Lower leg skin (tissue), 3 donors: ENCODE measurements around the gene PIWIL4.

ENCODE experiments used
- POLR2A ChIP-seq, 2 donors: fragments of 450-650 bp; IDR thresholded peaks; one replicate each; pipeline ENCODE4 v1.6.1; 2016 to 2017; ENCODE audit warnings: antibody characterized with exemption in 2 of 2, mild to moderate bottlenecking in 1 of 2, moderate library complexity in 1 of 2
- TF ChIP-seq, protein P1 (sequence below), 3 donors: fragments of 450-650 bp; IDR thresholded peaks; one replicate each; pipeline ENCODE4 v1.5.1; 2016; ENCODE audit warnings: antibody characterized with exemption in 3 of 3, mild to moderate bottlenecking in 3 of 3, moderate library complexity in 2 of 3

DNA sequence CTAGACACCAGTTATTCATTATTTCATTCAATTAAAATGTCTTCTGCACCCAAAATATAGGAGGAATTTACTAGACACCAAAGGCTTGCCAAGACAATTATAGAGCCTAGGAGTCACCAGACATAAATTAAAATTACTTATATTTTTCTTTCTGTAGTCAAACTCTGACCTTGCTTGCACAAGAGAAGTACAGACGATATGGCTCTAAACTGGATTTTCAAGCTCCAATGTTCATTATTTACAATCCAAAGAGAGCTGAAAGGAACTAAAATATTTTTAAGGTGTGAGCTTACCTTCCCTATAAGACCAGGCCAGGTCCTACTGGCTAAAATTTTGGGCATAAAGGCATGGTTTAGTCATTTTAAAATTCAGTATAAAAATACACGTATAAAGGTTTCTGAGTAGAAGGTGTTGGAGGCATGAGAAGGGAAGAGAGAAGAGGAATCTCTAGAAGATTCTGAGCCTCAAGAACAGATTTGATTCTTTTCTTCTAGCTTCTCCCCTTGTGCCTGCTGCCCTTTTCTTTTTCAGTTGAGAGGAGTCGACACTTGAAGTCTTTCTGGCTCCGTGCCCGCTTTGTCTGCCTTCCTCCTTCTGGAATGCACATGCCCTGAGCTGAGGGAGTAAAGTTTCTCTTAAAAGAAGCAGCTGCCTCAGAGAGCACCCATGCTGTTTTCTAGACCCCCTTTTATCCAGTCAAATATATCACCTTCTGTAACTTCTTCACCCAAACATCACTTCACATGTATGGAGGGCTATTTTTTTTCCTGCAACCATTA, 41.4 kb upstream of the PIWIL4 start:
- no peak for TF ChIP-seq POLR2A (IDR thresholded peaks at IDR 0.05)
- TF ChIP-seq, protein P1, sequence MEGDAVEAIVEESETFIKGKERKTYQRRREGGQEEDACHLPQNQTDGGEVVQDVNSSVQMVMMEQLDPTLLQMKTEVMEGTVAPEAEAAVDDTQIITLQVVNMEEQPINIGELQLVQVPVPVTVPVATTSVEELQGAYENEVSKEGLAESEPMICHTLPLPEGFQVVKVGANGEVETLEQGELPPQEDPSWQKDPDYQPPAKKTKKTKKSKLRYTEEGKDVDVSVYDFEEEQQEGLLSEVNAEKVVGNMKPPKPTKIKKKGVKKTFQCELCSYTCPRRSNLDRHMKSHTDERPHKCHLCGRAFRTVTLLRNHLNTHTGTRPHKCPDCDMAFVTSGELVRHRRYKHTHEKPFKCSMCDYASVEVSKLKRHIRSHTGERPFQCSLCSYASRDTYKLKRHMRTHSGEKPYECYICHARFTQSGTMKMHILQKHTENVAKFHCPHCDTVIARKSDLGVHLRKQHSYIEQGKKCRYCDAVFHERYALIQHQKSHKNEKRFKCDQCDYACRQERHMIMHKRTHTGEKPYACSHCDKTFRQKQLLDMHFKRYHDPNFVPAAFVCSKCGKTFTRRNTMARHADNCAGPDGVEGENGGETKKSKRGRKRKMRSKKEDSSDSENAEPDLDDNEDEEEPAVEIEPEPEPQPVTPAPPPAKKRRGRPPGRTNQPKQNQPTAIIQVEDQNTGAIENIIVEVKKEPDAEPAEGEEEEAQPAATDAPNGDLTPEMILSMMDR (IDR thresholded peaks at IDR 0.05): no peak
